ENCODE results near the gene GHRL.
"Not testable (repeated sequence)": the region's sequence is repeated elsewhere in the genome, so short reads cannot be mapped to it uniquely, and the experiment has no call there.

GHRL gene

GRCh38 chr3:10268116-10268515 is 24.6 kb downstream of the GHRL start:
- no peaks in the 10 kb centered on the region for H3K9me3 ChIP-seq
- peak overlapping the region; percentile 28 for H3K27ac ChIP-seq
- H3K4me3 ChIP-seq (ENCODE audit: low read depth in 1 of 2, low read length in 1 of 2): no peak overlapping the region
- TF ChIP-seq CTCF (IDR thresholded peaks at IDR 0.05): no peak
- H3K4me1 ChIP-seq (ENCODE audit: control insufficient read depth in 1 of 2, insufficient read depth in 1 of 2, low read depth in 1 of 2, low read length in 1 of 2): peaks cover 4 to 8% of the 10 kb centered on the region in 2 experiments
- peaks cover 54% of the 10 kb centered on the region for H3K36me3 ChIP-seq
- no peaks in the 10 kb centered on the region for H3K27me3 ChIP-seq

- H3K4me1 ChIP-seq (ENCODE audit: control insufficient read depth in 1 of 2, insufficient read depth in 1 of 2, low read depth in 1 of 2, low read length in 1 of 2); H3K27ac ChIP-seq; H3K9me3 ChIP-seq; H3K4me3 ChIP-seq (ENCODE audit: low read depth in 1 of 2, low read length in 1 of 2); H3K27me3 ChIP-seq: not testable (repeated sequence)
- H3K36me3 ChIP-seq: peaks cover 48% of the 10 kb centered on the region
Observed at GRCh38 chr3:10266936-10267335, 25.8 kb downstream of the GHRL start.

- no peaks in the 10 kb centered on the region for H3K9me3 ChIP-seq
- peaks cover 40% of the 10 kb centered on the region for H3K36me3 ChIP-seq
- H3K27ac ChIP-seq: no peak overlapping the region
- H3K4me3 ChIP-seq (ENCODE audit: low read depth in 1 of 2, low read length in 1 of 2): no peak overlapping the region
- peaks cover 3 to 8% of the 10 kb centered on the region in 2 experiments for H3K4me1 ChIP-seq (ENCODE audit: control insufficient read depth in 1 of 2, insufficient read depth in 1 of 2, low read depth in 1 of 2, low read length in 1 of 2)
- TF ChIP-seq CTCF (IDR thresholded peaks at IDR 0.05): no peak
- H3K27me3 ChIP-seq: no peaks in the 10 kb centered on the region
Observed at GRCh38 chr3:10265833-10266232, 26.9 kb downstream of the GHRL start.

GRCh38 chr3:10263646-10264363 is 28.9 kb downstream of the GHRL start:
- no peak overlapping the region for H3K4me3 ChIP-seq (ENCODE audit: low read depth in 1 of 2, low read length in 1 of 2)
- no peaks in the 10 kb centered on the region for H3K27me3 ChIP-seq
- H3K27ac ChIP-seq: peak overlapping the region; percentile 50
- H3K4me1 ChIP-seq (ENCODE audit: control insufficient read depth in 1 of 2, insufficient read depth in 1 of 2, low read depth in 1 of 2, low read length in 1 of 2): peaks cover 3 to 8% of the 10 kb centered on the region in 2 experiments
- H3K36me3 ChIP-seq: peaks cover 40% of the 10 kb centered on the region
- no peaks in the 10 kb centered on the region for H3K9me3 ChIP-seq
- TF ChIP-seq CTCF (IDR thresholded peaks at IDR 0.05): peak; percentile 10

- Histone ChIP-seq H3K4me3 (ENCODE audit: low read depth in 1 of 2, low read length in 1 of 2) (no peak overlapping the region), H3K36me3 (peaks cover 34% of the 10 kb centered on the region), H3K27ac (peak overlapping the region; percentile 58), H3K27me3 (no peaks in the 10 kb centered on the region), H3K9me3 (no peaks in the 10 kb centered on the region), H3K4me1 (ENCODE audit: control insufficient read depth in 1 of 2, insufficient read depth in 1 of 2, low read depth in 1 of 2, low read length in 1 of 2) (peaks cover 3 to 4% of the 10 kb centered on the region in 2 experiments)
- no peak for TF ChIP-seq CTCF (IDR thresholded peaks at IDR 0.05)
Observed at GRCh38 chr3:10262027-10262426, 30.7 kb downstream of the GHRL start.

- no peak for TF ChIP-seq CTCF (IDR thresholded peaks at IDR 0.05)
Observed at GRCh38 chr3:10260211-10260701, 32.5 kb downstream of the GHRL start.

More at GRCh38 chr3:10260211-10260701, 32.5 kb downstream of the GHRL start:
- Histone ChIP-seq H3K27ac (peak overlapping the region; percentile 35), H3K9me3 (no peaks in the 10 kb centered on the region), H3K4me1 (ENCODE audit: control insufficient read depth in 1 of 2, insufficient read depth in 1 of 2, low read depth in 1 of 2, low read length in 1 of 2) (peaks cover 5 to 7% of the 10 kb centered on the region in 2 experiments), H3K4me3 (ENCODE audit: low read depth in 1 of 2, low read length in 1 of 2) (no peak overlapping the region), H3K27me3 (no peaks in the 10 kb centered on the region), H3K36me3 (peaks cover 39% of the 10 kb centered on the region)

Data from neutrophil (primary cell).